Measurements from ENCODE around the gene IKBKE.

Gene IKBKE

GRCh38 chr1:206469933-206470691 is at the start of gene IKBKE:
TSS of gene IKBKE (plus strand) at chr1:206470476. CDS start at chr1:206473228, 2,752 bp downstream.
- Histone ChIP-seq H3K4me2 (ENCODE audit: low read depth, low read length, poor library complexity, severe bottlenecking) (peak within 1 kb of the TSS; percentile 94), H3K9me2 (replicated peaks; ENCODE audit: low read depth, low read length) (no peaks in the 10 kb centered on the region), H3K79me2 (ENCODE audit: insufficient read depth, low read length) (peaks cover 33% of the 10 kb centered on the region), H3K36me3 (ENCODE audit: insufficient read depth, low read length) (peaks cover 12% of the 10 kb centered on the region; the same call in 1 of the 2 replicates), H2AFZ (ENCODE audit: low read length) (peak within 1 kb of the TSS; percentile 91), H3K9ac (ENCODE audit: low read depth, low read length, poor library complexity, severe bottlenecking) (peak within 1 kb of the TSS; percentile 84), H3K9me3 (ENCODE audit: insufficient read depth, low read depth, low read length) (no peaks in the 10 kb centered on the region), H3F3A (ENCODE audit: low read depth) (no peaks in the 10 kb centered on the region), H3K27me3 (ENCODE audit: insufficient read depth, low read length, poor library complexity, severe bottlenecking) (no peaks in the 10 kb centered on the region), H3K4me3 (ENCODE audit: low read length, poor library complexity, severe bottlenecking) (peak within 1 kb of the TSS; percentile 89), H3K4me1 (ENCODE audit: insufficient read depth, low read length, poor library complexity, severe bottlenecking) (peaks cover 65% of the 10 kb centered on the region), H4K20me1 (ENCODE audit: insufficient read depth, low read length, poor library complexity, severe bottlenecking) (peaks cover 16% of the 10 kb centered on the region)
- TF ChIP-seq CTCF (conservative IDR thresholded peaks at IDR 0.05; ENCODE audit: low read length) (peak; percentile 41), EZH2phosphoT487 (IDR thresholded peaks at IDR 0.05; ENCODE audit: borderline replicate concordance) (no peak)

- Histone ChIP-seq H3K4me2 (ENCODE audit: low read depth, low read length, poor library complexity, severe bottlenecking) (no peak overlapping the region), H3F3A (ENCODE audit: low read depth) (no peaks in the 10 kb centered on the region), H4K20me1 (ENCODE audit: insufficient read depth, low read length, poor library complexity, severe bottlenecking) (no peaks in the 10 kb centered on the region), H3K4me3 (ENCODE audit: low read length, poor library complexity, severe bottlenecking) (no peak overlapping the region), H3K4me1 (ENCODE audit: insufficient read depth, low read length, poor library complexity, severe bottlenecking) (no peaks in the 10 kb centered on the region), H3K79me2 (ENCODE audit: insufficient read depth, low read length) (no peaks in the 10 kb centered on the region), H2AFZ (ENCODE audit: low read length) (no peak overlapping the region), H3K27me3 (ENCODE audit: insufficient read depth, low read length, poor library complexity, severe bottlenecking) (no peaks in the 10 kb centered on the region), H3K9me2 (replicated peaks; ENCODE audit: low read depth, low read length) (no peaks in the 10 kb centered on the region), H3K9ac (ENCODE audit: low read depth, low read length, poor library complexity, severe bottlenecking) (no peak overlapping the region), H3K9me3 (ENCODE audit: insufficient read depth, low read depth, low read length) (no peaks in the 10 kb centered on the region), H3K36me3 (ENCODE audit: insufficient read depth, low read length) (peaks cover 53% of the 10 kb centered on the region; the same call in 1 of the 2 replicates)
- TF ChIP-seq EZH2phosphoT487 (IDR thresholded peaks at IDR 0.05; ENCODE audit: borderline replicate concordance) (no peak), CTCF (conservative IDR thresholded peaks at IDR 0.05; ENCODE audit: low read length) (no peak)
These were observed 48.5 kb upstream of the IKBKE start for GRCh38 chr1:206421616-206422340.

- H3K27me3 ChIP-seq (ENCODE audit: insufficient read depth, low read length, poor library complexity, severe bottlenecking) = no peaks in the 10 kb centered on the region
- no peak overlapping the region for H3K9ac ChIP-seq (ENCODE audit: low read depth, low read length, poor library complexity, severe bottlenecking)
- no peak overlapping the region for H3K4me3 ChIP-seq (ENCODE audit: low read length, poor library complexity, severe bottlenecking)
- H2AFZ ChIP-seq (ENCODE audit: low read length) = no peak overlapping the region
- no peaks in the 10 kb centered on the region for H3K9me2 ChIP-seq (replicated peaks; ENCODE audit: low read depth, low read length)
- no peaks in the 10 kb centered on the region for H3F3A ChIP-seq (ENCODE audit: low read depth)
- no peak overlapping the region for H3K4me2 ChIP-seq (ENCODE audit: low read depth, low read length, poor library complexity, severe bottlenecking)
- H3K36me3 ChIP-seq (ENCODE audit: insufficient read depth, low read length) = peaks cover 57% of the 10 kb centered on the region; the same call in 1 of the 2 replicates
- H3K4me1 ChIP-seq (ENCODE audit: insufficient read depth, low read length, poor library complexity, severe bottlenecking) = no peaks in the 10 kb centered on the region
- no peaks in the 10 kb centered on the region for H3K79me2 ChIP-seq (ENCODE audit: insufficient read depth, low read length)
- H3K9me3 ChIP-seq (ENCODE audit: insufficient read depth, low read depth, low read length) = no peaks in the 10 kb centered on the region
- TF ChIP-seq EZH2phosphoT487 (IDR thresholded peaks at IDR 0.05; ENCODE audit: borderline replicate concordance) (no peak), CTCF (conservative IDR thresholded peaks at IDR 0.05; ENCODE audit: low read length) (no peak)
- H4K20me1 ChIP-seq (ENCODE audit: insufficient read depth, low read length, poor library complexity, severe bottlenecking) = no peaks in the 10 kb centered on the region
These were observed 47.8 kb upstream of the IKBKE start for GRCh38 chr1:206422525-206422924.
